Prostate gland (tissue), 2 donors: Measurements from ENCODE around the gene SLPI. TPM values are rescaled to one million over a fixed set of nuclear protein-coding genes. Genes with fewer than 3 reads are reported as not detected.

ENCODE experiments used
- DNase-seq: peaks from one replicate; pipeline ENCODE4 v3.0.0-alpha.2; 2019; ENCODE audit warnings: low spot score
- H3K27ac ChIP-seq, 2 donors: fragments of 200-600 bp; sonication (generic); 2 replicates each; pipeline ENCODE4 v1.5.1; 2017 to 2019
- H3K27me3 ChIP-seq: fragments of 200-600 bp; sonication (generic); replicated peaks from 2 replicates; pipeline ENCODE4 v1.5.1; 2019; ENCODE audit not compliant: insufficient read depth
- H3K36me3 ChIP-seq, 2 donors: fragments of 200-600 bp; sonication (generic); 1 replicate in 1 of 2; 2 replicates in 1 of 2; pipeline versions ENCODE4 v1.5.1 to v1.8.1; 2017 to 2019
- H3K4me1 ChIP-seq: fragments of 200-600 bp; sonication (generic); replicated peaks from 2 replicates; pipeline ENCODE4 v1.5.1; 2019
- H3K4me3 ChIP-seq, 2 donors: fragments of 200-600 bp; sonication (generic); 2 replicates each; pipeline ENCODE4 v1.5.1; 2017 to 2019
- H3K9me3 ChIP-seq: fragments of 200-600 bp; sonication (generic); 2 replicates; pipeline ENCODE4 v1.5.1; 2017
- CTCF ChIP-seq, 4 experiments: fragments of 200-600 bp in 2 of 4; fragments of 450-650 bp in 2 of 4; sonication (generic) in 2 of 4; IDR thresholded peaks; 1 replicate in 3 of 4; 2 replicates in 1 of 4; pipeline ENCODE4 v1.5.1; 2016 to 2019; ENCODE audit warnings: antibody characterized with exemption in 4 of 4, mild to moderate bottlenecking in 2 of 4, moderate library complexity in 2 of 4
- POLR2A ChIP-seq: fragments of 450-650 bp; IDR thresholded peaks from one replicate; pipeline ENCODE4 v1.6.1; 2016; ENCODE audit warnings: antibody characterized with exemption, mild to moderate bottlenecking
- POLR2AphosphoS5 ChIP-seq: sonication (generic); formaldehyde crosslinking; IDR thresholded peaks from one replicate; pipeline ENCODE4 v1.6.1; 2017; ENCODE audit warnings: antibody characterized with exemption
- WGBS: methylation state at CpG from one replicate; pipeline ENCODE4 v1.1.5; 2018; 5-methylcytosine and 5-hydroxymethylcytosine counted together
- intact Hi-C: fragments of 100-400 bp; cut with DNase I; formaldehyde crosslinking; loops from one replicate; pipeline ENCODE4 v1.14.2; 2022
- total RNA-seq, 2 donors: library from RNA; depleted of rRNA; stranded (reverse); fragments of >200 nt; gene quantifications; one replicate each; pipeline ENCODE4 v1.1.0, GENCODE V29; 2016

The SLPI gene
- total RNA-seq, 2 donors from 2014 or later, result 168 to 202 TPM

GRCh38 chr20:45268531-45268930 is 14.2 kb upstream of the SLPI start:
- intact Hi-C loops, result no loop called here
- no peaks in the 10 kb centered on the region for H3K4me1 ChIP-seq
- H3K9me3 ChIP-seq, result no peaks in the 10 kb centered on the region
- 64% methylated on average over 3 of the region's 3 CpGs for WGBS
- H3K4me3 ChIP-seq, result no peak overlapping the region
- H3K36me3 ChIP-seq, result no peaks in the 10 kb centered on the region
- no peak for TF ChIP-seq POLR2AphosphoS5
- TF ChIP-seq CTCF (IDR thresholded peaks at IDR 0.05), result no peak
- no peak for TF ChIP-seq POLR2A
- DNase-seq, result no peak
- H3K27me3 ChIP-seq, result no peaks in the 10 kb centered on the region
- no peak overlapping the region for H3K27ac ChIP-seq

GRCh38 chr20:45266977-45267376 is 12.6 kb upstream of the SLPI start:
- DNase-seq, result no peak
- intact Hi-C loops, result no loop called here
- Histone ChIP-seq H3K9me3 (no peaks in the 10 kb centered on the region), H3K4me1 (no peaks in the 10 kb centered on the region), H3K27ac (no peak overlapping the region), H3K36me3 (no peaks in the 10 kb centered on the region), H3K4me3 (no peak overlapping the region), H3K27me3 (no peaks in the 10 kb centered on the region)
- TF ChIP-seq POLR2A (no peak), POLR2AphosphoS5 (no peak), CTCF (IDR thresholded peaks at IDR 0.05) (no peak)

GRCh38 chr20:45263556-45264266 is 9.3 kb upstream of the SLPI start:
- TF ChIP-seq POLR2A (no peak), CTCF (IDR thresholded peaks at IDR 0.05) (no peak)
- intact Hi-C loops, result no loop called here
- no peak overlapping the region for H3K27ac ChIP-seq
- 80% methylated on average over 3 of the region's 3 CpGs for whole genome bisulfite sequencing
- H3K4me1 ChIP-seq, result no peaks in the 10 kb centered on the region
- no peak overlapping the region for H3K4me3 ChIP-seq
- no peak for DNase-seq
- H3K9me3 ChIP-seq, result no peaks in the 10 kb centered on the region
- no peaks in the 10 kb centered on the region for H3K36me3 ChIP-seq
- H3K27me3 ChIP-seq, result no peaks in the 10 kb centered on the region

GRCh38 chr20:45258664-45259063 is 4.3 kb upstream of the SLPI start:
- H3K4me1 ChIP-seq, result no peaks in the 10 kb centered on the region
- H3K9me3 ChIP-seq, result no peaks in the 10 kb centered on the region
- whole genome bisulfite sequencing, result 49% methylated on average over 2 of the region's 2 CpGs
- TF ChIP-seq POLR2A, result no peak
- TF ChIP-seq POLR2AphosphoS5, result no peak
- no peak for TF ChIP-seq CTCF (IDR thresholded peaks at IDR 0.05)
- intact Hi-C loops, result no loop called here
- no peaks in the 10 kb centered on the region for H3K36me3 ChIP-seq
- H3K4me3 ChIP-seq, result no peak overlapping the region
- DNase-seq, result no peak
- H3K27me3 ChIP-seq, result no peaks in the 10 kb centered on the region
- H3K27ac ChIP-seq, result no peak overlapping the region

GRCh38 chr20:45258259-45258658 is 3.9 kb upstream of the SLPI start:
- Histone ChIP-seq H3K4me3 (no peak overlapping the region), H3K27me3 (no peaks in the 10 kb centered on the region), H3K36me3 (no peaks in the 10 kb centered on the region), H3K4me1 (no peaks in the 10 kb centered on the region), H3K9me3 (no peaks in the 10 kb centered on the region), H3K27ac (no peak overlapping the region)
- intact Hi-C loops, result no loop called here
- TF ChIP-seq CTCF (IDR thresholded peaks at IDR 0.05) (no peak), POLR2A (no peak), POLR2AphosphoS5 (no peak)
- DNase-seq, result no peak
- 91% methylated on average over 3 of the region's 3 CpGs for WGBS
